NCI-H2107 treated with DMSO at 0.1 percent for 48 hours (cell line): ENCODE measurements around the gene BMX.

Experiments used
- DNase-seq: peaks from one replicate; lab custom pipeline; 2025; ENCODE audit not compliant: unreplicated experiment; lab: John Stamatoyannopoulos, UW

The BMX gene

DNA sequence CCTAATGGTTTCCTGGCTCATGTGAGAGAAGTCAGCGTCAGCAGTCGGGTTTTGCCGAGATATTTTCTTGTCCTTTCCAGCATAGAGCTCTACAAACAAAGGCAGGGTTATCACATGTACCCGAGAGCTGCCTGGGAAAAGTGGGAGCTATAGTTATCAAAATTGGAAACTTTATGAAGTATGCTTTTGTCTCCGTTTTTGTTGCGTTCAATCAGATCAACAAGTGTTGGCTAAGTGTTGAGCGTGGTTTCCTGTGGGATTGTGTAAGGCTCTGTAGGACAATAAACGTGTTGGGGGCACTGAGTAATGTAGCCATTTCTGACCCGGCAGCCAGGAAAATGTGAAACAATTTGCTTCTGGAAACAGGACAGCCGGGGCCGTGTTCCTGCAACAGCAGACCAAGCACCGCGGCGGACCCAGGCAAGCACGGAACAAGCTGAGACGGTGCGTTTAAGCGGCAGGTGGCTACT, at the start of gene BMX:
Gene BMX (plus strand): TSS at position 311 of the 470 bp plus-strand sequence. CDS start 7,547 bp downstream, outside the sequence.
- no peak for DNase-seq

DNA sequence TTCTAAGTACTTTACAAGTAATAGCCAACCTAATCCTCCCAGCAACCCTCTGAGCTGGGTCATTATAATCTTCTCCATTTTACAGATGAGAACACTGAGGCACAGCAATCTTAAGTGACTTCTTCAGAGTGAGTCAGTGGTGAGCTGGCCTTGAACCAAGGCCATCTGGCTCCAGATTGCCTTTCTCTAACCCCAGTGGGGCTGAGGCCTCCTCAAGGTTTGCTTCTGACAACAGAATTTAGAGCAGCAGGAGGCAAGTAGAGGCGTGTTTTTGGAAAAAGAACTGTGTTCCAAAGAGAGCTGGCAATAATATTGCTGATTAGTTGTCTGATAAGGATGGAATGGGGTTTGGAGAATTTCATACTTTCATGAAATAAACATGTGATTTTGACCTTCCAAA, 48.7 kb upstream of the BMX start:
- DNase-seq = no peak

DNA sequence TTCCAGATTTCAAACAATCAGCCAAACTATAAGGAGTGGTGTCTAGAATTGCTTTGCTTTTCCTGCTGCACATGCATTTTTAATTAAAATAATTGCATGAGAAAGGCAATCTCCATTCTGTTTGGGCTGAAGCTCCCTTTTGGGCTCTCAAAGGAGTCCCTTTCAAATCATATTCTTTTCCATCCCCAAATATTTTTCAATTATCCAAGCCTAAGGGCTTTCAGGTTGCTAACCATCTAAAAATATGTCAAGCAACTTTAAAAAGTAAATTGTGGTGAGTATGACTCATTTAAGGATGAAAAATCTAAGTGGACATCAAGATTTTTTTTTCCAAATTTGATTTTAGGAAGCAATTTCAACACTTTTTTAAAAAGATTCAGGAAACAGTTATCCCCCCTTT, 35.9 kb upstream of the BMX start:
- DNase-seq = no peak

DNA sequence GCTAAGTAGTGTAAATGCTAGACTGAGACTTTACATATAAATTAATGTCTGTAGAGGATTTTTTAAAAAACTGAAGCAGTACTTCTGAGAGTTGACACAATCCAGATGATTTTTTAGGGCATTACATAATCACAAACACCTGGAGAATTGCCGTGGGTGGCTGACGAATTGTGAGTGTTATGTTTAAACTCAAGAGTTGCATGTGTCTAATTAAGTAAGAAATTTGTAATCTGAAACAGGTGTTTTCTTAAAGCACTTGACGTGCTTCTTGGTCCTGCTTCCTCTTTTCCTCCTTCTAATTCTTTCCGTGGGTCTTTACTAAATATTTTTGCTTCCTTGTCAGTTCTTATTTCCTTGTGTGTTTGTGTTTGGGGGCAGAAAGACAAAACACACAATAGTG, 35.3 kb upstream of the BMX start:
- no peak for DNase-seq

DNA sequence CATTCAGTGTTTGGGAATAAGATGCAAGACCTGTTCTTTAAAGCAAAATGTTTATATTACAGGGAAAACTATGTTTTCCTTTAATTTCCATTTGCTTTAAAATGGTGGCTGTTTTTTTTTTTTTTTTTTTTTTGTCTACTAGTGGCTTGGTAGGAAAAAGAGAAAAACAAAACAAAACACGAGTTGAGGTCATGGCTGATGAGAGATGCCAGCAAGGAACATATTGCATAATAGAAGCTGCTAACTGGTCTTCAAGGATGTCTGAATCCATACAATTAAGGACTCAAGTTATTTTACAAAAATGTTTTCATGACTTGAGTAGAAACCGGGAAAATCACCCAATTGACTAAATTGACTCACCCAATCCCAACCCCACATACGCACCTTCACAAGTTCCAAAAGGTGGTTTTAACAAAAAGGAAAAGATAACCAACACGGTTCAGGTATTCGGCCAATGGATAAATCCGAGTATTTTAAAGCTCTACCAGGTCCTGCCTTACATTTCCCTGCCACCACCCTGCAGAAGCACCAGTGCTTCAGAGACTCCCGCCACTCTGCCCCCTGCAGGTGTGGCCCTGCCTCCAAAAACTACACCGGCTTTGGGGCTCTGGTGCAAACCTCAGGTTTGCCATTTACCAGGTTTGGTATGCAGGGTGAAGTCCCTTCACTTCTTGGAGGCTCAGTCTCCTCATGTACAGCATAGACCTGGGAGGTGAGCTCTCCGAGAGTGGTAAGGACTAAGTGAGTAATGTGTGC, 34.5 kb upstream of the BMX start:
- no peak for DNase-seq

DNA sequence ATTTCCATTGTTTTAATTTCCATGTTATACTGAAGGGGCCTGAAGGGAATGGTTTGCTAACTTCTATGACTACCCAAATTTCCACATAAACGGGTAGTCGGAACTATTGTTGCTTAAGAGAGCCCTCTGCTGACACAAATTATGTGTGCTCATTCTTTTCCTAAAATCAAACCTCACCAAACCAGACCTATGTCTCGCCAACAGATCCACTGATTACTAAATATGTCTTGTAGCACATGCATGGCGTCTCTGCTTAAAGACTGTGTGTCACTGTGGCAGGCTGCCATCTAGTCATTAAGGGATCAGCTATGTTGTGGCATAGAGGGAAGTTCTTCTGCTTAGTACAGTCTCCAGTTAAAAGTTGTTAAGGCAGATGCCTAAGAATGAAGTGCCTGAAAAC, 32.6 kb upstream of the BMX start:
- peak; percentile 29 for DNase-seq

DNA sequence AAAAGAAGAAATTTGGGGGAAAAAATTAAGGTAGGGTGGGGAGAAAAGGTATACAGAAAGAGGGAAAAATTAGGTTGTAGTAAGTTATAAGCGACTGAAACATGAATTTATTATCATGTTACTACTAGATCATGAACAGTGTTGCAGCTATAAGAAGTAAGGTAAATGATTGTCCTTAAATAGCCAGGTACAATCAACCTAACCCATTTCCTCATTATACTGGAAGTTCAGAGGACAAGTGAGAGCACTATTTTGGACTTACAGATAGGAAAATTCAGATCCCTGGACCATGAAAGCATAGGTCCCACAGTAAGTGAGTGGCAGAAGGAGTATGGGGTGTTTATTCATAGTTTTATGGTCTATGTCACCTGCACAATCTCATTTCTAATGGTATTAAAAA, 31.0 kb upstream of the BMX start:
- no peak for DNase-seq

DNA sequence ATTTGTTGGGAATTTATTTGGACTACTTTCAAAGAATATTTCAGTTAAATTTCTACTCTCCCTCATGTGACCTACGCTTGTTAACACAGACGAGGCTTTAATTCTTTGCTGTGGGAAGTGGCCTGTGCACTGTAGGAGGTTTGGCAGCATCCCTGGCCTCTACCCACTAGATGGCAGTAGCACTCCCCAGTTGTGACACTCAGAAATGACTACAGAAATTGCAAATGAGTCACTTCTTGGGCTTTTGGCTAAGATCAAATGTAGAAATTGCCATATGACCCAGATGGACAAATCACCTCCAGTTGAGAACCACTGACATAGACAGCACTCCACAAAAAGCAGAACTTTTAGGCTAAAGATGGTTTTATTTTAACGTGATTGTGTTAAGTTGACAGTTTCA, 29.6 kb upstream of the BMX start:
- DNase-seq = peak; percentile 23

DNA sequence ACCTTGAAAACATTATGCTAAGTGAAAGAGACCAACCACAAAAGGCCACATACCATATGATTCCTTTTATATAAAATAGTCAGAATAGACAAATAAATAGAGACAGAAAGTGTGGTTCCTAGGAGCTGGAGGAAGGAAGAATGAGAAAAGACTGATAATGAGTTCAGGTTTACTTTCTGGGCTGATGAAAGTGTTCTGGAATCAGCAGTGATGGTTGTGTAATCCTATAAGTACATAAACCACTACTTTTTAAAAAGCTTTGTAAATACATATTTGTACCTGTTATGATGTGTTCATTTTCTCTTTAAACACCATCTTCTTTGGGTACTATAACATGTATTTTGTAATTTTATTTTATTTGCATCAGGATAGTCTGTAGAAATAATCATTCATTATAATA, 28.1 kb upstream of the BMX start:
- DNase-seq = no peak

DNA sequence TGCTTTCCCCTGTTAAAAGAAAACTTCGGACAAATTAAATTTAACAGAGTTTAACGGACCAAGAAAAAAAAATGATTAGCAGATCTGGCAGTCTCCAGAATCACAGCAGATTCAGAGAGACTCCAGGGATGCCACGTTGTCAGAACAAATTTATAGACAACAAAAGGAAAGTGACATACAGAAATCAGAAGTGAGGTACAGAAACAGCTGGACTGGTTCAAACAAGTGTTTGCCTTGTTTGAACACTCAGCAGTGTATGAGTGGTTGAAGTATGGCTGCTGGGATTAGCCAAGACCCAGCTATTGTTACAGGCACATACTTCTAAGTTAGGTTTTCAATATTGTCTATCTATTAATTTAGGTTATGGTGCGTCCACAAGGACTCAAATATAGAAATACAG, 26.6 kb upstream of the BMX start:
- DNase-seq = no peak

DNA sequence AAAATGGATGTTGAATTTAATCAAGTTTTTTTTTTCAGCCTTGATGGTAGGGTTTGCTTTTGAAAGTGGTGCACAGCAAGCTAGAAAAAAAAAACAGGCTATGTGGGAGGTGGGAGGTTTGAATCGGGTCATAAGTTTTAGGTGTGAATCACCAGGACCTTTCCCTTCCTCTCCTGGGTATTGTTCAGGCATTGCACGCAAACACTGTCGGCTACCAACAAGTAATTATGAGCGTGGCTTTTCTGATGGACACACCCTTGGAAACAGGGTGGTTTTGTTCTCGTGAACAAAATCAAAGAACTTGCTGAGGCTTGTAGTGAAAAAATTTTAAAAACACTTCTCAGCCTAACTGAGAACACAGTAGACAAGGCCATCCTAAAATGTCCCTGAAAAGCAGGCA, 25.6 kb upstream of the BMX start:
- DNase-seq = peak; percentile 11

DNA sequence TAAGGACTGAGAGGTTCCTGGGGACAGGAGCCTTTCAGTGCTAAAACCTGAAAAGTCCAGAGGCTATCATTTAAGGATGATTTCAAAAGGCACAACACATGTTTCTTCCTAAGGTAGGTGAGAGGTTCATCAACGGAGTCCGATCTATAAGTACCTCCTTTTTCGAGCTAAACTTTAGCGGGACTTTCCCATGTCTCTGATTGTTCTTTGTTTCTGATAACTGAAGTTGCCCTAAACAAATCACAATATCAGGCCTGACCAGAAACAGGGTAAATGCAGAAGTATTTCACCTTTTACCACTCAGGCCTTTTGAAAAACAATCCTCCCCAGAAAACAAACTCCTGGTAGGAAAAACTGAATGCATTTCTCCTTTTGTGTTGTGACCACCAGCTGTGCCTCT, 25.1 kb upstream of the BMX start:
- DNase-seq = no peak

DNA sequence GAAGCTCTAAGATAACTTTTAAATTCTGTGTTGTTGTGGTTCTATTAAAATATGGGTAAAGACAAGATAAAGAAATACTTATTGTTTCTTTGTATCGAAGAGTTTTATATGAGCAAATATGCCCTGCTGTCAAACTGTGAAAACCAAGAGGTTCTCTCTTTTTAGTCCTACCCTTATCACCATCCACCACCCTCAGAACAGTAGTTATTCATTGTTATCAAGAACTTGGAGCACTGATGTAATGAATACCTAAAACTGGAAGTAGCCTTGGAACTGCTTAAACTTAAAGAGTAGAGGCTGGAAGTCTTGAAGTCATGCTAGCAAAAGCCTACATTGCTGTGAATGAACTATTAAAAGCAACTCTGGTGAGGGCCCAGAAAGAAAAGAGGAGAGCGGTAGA, 16.7 kb upstream of the BMX start:
- no peak for DNase-seq

DNA sequence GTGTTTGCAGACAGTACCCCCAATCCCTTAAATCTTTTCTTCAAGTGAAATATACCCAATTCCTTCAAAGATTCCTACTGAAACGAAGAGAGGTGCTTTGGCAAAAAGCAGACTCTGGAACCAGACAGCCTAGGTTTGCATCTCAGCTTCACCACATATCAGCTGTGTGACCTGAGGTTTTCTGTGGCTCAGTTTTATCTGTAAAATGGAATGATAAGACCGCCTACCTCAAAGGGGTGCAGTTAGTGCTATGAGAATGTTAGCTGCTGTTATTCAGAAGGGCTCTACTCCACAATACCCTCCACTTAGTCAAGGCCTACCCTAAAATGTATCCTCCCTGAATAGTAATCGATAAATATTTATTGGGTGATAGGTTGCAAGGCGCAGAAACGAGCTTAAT, 8.1 kb upstream of the BMX start:
- DNase-seq = no peak

DNA sequence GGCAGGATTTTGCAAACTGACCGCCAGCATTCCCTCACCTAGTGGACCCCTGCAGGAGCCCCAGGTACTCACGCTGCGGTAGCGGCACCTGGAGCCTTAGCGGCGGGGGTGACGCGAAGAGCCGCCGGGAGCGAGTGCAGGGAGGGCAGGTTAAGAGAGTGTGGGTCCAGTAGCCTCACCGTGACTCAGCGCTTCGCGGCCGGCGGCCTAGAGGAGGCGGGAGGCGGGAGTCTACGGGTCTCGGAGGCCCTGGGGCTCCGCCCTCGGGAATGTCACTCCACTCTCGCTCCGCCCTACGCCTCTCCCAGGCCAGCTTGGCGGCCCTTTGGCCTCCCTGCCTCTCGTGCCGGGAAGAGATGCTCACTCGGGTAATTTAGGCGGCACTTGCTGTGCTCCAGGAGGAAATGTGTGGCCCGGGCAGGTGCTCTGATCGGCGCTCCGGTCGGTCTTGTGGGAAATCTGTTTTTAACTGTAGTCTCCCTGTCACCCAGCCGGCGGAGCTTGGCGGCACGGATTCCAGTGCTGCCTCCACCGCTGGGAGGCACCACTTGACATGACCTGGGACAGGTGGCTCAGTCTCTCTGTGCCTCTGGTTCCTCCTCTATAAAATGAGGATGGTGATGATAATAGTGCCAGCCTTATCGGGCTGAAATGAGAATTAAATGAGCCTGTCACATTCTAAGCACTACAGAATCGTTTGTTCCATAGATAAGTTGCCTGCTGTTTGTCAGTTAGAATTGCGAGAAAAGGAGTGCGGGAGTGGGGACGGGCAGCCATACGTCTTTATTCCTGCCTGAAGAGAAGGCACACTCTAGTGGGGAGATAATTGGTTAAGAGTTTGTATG, 7.3 kb upstream of the BMX start, which contains the start of gene PIR:
Gene PIR (minus strand): TSS at position 216 of the 845 bp plus-strand sequence. CDS start 2,076 bp downstream, outside the sequence.
- DNase-seq = peak; percentile 80

DNA sequence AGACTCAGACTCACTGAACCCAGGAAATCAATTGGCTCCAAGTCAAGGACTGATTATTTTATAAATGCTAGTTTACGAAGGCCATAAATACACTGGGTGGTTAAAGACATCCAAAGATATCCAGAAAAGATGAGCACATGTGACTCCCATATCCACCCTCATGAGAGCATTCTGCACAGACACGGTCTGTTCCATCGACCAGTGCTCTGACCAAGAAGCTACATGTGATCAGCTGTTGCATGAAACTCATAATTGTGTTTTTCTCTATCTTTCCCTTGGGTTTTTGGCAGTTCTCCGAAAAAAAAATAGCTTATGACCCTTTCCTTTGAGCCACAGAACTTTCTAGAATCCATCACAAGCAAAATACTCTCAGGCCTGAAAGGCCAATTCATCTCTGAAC, 4.8 kb upstream of the BMX start:
- no peak for DNase-seq

DNA sequence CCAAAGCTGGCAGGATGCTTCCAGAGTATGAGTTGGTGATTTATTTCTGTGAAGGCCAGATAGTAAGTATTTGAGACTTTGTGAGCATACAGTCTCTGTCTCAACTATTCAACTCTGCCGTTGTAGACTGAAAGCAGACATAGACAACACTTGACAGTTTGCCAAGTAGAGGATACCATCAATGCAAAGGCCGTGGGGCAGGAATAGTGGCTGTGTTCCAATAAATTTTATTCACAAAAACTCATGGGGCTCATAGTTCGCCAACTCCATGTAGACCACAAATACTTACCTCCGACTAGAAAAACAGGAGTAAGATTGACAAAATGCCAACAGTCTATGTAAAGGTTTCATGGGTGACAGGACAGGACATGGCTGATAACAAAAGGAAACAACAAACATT, 3.8 kb upstream of the BMX start:
- DNase-seq = no peak

DNA sequence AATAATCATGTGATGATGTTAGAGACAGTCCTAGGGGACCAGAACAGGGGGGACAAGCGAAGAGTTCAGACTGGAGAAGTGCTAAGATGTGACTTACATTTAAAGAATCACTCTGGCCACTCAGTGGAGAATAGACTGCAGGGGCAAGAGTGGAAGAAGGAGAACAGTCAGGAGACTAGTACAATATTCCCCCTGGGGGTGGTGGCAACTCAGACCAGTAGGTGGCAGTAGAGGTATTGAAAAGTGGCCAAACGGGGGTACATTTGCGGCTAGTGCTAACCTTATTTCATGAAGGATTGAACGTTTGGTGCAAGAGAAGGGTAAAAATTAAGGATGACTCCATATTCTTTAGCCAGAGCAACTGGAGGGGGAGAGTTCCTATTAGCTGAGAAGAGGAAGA, 2.7 kb upstream of the BMX start:
- peak; percentile 67 for DNase-seq

DNA sequence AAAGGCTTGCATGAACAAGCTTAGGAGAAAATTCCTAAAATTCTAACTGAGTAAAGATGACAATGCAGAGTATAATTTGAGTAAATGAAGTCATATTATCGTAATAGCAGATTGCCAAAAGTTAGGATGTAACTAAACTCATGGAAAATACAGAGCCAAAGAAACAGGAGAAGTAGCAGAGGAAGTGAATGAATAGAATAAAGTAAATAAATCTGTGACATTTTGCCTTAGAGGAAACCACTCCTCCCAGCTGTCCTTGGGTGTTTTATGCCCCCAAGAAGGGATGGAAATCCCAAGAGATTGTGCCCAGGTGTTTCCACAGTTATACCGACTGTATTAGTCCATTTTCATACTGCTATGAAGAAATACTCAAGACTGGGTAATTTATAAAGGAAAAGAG, 1.9 kb upstream of the BMX start:
- no peak for DNase-seq

DNA sequence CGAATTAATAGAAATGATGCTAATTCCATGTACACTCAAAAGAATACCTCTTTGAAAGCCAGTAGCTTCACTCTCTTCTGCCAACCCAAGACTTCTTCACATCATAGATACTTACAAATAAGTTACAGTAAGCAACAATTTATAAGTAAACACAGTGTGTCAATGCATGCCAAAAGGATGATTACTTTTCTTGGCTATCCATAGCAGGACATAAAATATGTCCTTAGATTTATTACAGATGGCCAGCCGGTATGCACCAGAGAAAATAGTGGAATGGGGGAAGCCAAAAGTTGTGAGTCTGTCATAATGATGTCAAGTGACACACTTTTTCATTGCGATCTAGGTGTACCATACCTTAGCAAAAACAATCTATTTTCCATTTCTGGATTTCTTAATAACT, 631 bp upstream of the BMX start:
- DNase-seq = no peak

DNA sequence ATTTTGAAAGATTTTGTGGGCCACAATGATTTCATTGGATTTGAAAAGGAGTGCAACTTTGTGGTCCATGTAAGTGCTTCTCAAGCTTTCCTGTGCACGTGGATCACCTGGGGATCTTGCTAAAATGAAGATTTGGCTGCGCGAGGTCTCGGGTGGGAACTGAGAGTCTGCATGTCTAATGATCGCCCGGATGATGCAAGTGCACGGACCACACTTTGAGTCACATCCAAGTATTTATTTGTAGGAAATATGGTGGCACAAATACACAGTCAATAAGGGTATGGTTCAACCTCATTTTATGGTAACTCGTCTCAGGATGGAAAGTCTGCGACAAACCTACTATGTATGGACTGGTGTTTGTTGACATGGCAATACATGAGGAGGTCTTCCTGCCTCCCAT, 899 bp downstream of the BMX start:
- no peak for DNase-seq

DNA sequence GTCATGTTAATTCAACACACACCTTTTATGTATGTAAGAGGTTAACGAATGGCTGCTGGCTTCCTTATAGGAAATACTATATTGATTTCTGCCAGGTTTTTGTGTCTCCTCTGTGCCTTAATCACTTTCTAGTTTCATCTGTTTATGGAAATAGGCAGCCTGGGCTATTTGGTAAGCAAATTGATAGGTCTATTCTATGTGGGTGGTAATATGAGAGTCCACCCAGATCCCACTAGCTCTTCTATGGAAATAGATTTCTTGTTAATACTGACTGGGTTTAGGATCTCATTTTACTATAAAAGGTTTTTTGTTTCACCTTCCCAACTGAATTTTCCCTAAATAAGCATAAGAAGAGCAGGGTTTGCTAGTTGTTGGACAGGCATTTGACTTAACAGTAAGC, 4.1 kb downstream of the BMX start:
- no peak for DNase-seq
